HFFc6 (cell line): ENCODE data around the gene FEM1B. TPM values are rescaled to one million over a fixed set of nuclear protein-coding genes. Genes with fewer than 3 reads are reported as not detected.

Experiments used
- DNase-seq: peaks from one replicate; pipeline ENCODE4 v3.0.0-alpha.2; 2018
- H3K27ac Mint-ChIP-seq: 2 replicates; pipeline ENCODE4 v1.8.0; 2020; ENCODE audit warnings: mild to moderate bottlenecking, mixed read lengths
- H3K27me3 Mint-ChIP-seq: 2 replicates; pipeline ENCODE4 v1.8.0; 2021; ENCODE audit warnings: mild to moderate bottlenecking, moderate library complexity, mixed read lengths; ENCODE audit not compliant: insufficient read depth
- H3K36me3 Mint-ChIP-seq: 2 replicates; pipeline ENCODE4 v1.8.0; 2021; ENCODE audit warnings: low read depth, mixed read lengths
- H3K4me1 Mint-ChIP-seq: 2 replicates; pipeline ENCODE4 v1.8.0; 2020; ENCODE audit warnings: low read depth, mixed read lengths
- H3K4me3 Mint-ChIP-seq: 2 replicates; pipeline ENCODE4 v1.8.0; 2020; ENCODE audit warnings: mild to moderate bottlenecking, moderate library complexity, mixed read lengths
- H3K9me3 Mint-ChIP-seq: 2 replicates; pipeline ENCODE4 v1.8.0; 2020; ENCODE audit warnings: mild to moderate bottlenecking, mixed read lengths
- CTCF ChIP-seq: fragments of 200-600 bp; sonication (generic); IDR thresholded peaks from 2 replicates; pipeline ENCODE4 v1.5.0; 2021; ENCODE audit warnings: antibody characterized with exemption, mild to moderate bottlenecking
- total RNA-seq, 6 experiments: library from RNA; stranded (reverse); fragmentation: NEBNext Ultra II Directional; extraction: Animal tissue kit (Norgen Biotek cat#: 25700); gene quantifications; 2 replicates in 1 of 6; 3 replicates in 5 of 6; pipeline ENCODE4 v1.2.3, GENCODE V29; 2021

FEM1B gene
- total RNA-seq, 6 experiments from 2014 or later = 30.7 to 38.0 (median 32.7) TPM

- no peak for DNase-seq
- Mint-ChIP-seq H3K4me3 (no peak overlapping the region), H3K36me3 (no peaks in the 10 kb centered on the region), H3K9me3 (no peaks in the 10 kb centered on the region), H3K27me3 (peaks cover 52% of the 10 kb centered on the region), H3K4me1 (peaks cover 13% of the 10 kb centered on the region), H3K27ac (no peak overlapping the region)
- no peak for TF ChIP-seq CTCF
Observed at GRCh38 chr15:68326711-68327354, 49.3 kb downstream of the FEM1B start.

GRCh38 chr15:68328443-68328842, 50.9 kb downstream of the FEM1B start:
- H3K36me3 Mint-ChIP-seq = no peaks in the 10 kb centered on the region
- H3K9me3 Mint-ChIP-seq = no peaks in the 10 kb centered on the region
- no peak overlapping the region for H3K4me3 Mint-ChIP-seq
- TF ChIP-seq CTCF = no peak
- H3K27ac Mint-ChIP-seq = no peak overlapping the region
- peaks cover 53% of the 10 kb centered on the region for H3K27me3 Mint-ChIP-seq
- peaks cover 14% of the 10 kb centered on the region for H3K4me1 Mint-ChIP-seq
- no peak for DNase-seq

- no peak for DNase-seq
- no peaks in the 10 kb centered on the region for H3K36me3 Mint-ChIP-seq
- no peak overlapping the region for H3K4me3 Mint-ChIP-seq
- no peak overlapping the region for H3K27ac Mint-ChIP-seq
- H3K9me3 Mint-ChIP-seq = no peaks in the 10 kb centered on the region
- peaks cover 19% of the 10 kb centered on the region for H3K4me1 Mint-ChIP-seq
- peaks cover 48% of the 10 kb centered on the region for H3K27me3 Mint-ChIP-seq
- TF ChIP-seq CTCF = no peak
Observed at GRCh38 chr15:68328964-68329363, 51.4 kb downstream of the FEM1B start.

- H3K9me3 Mint-ChIP-seq = no peaks in the 10 kb centered on the region
- no peak overlapping the region for H3K27ac Mint-ChIP-seq
- H3K4me1 Mint-ChIP-seq = peaks cover 29% of the 10 kb centered on the region
- H3K36me3 Mint-ChIP-seq = no peaks in the 10 kb centered on the region
- DNase-seq = no peak
- no peak overlapping the region for H3K4me3 Mint-ChIP-seq
- H3K27me3 Mint-ChIP-seq = peaks cover 44% of the 10 kb centered on the region
- TF ChIP-seq CTCF = no peak
Observed at GRCh38 chr15:68330416-68330815, 52.9 kb downstream of the FEM1B start.

GRCh38 chr15:68330901-68331300, 53.4 kb downstream of the FEM1B start:
- no peak overlapping the region for H3K27ac Mint-ChIP-seq
- TF ChIP-seq CTCF = no peak
- H3K36me3 Mint-ChIP-seq = no peaks in the 10 kb centered on the region
- H3K4me1 Mint-ChIP-seq = peaks cover 29% of the 10 kb centered on the region
- H3K4me3 Mint-ChIP-seq = no peak overlapping the region
- no peak for DNase-seq
- H3K27me3 Mint-ChIP-seq = peaks cover 40% of the 10 kb centered on the region
- no peaks in the 10 kb centered on the region for H3K9me3 Mint-ChIP-seq
